NCI-H748 (cell line): Measurements from ENCODE around the gene TMEM145.

Experiments
- DNase-seq: peaks from one replicate; lab custom pipeline; 2025; ENCODE audit not compliant: unreplicated experiment; lab: John Stamatoyannopoulos, UW

The TMEM145 gene

GRCh38 chr19:42277821-42278451, 35.2 kb upstream of the TMEM145 start:
- no peak for DNase-seq

- DNase-seq: no peak
These were observed 34.5 kb upstream of the TMEM145 start for GRCh38 chr19:42278452-42279154.

DNA sequence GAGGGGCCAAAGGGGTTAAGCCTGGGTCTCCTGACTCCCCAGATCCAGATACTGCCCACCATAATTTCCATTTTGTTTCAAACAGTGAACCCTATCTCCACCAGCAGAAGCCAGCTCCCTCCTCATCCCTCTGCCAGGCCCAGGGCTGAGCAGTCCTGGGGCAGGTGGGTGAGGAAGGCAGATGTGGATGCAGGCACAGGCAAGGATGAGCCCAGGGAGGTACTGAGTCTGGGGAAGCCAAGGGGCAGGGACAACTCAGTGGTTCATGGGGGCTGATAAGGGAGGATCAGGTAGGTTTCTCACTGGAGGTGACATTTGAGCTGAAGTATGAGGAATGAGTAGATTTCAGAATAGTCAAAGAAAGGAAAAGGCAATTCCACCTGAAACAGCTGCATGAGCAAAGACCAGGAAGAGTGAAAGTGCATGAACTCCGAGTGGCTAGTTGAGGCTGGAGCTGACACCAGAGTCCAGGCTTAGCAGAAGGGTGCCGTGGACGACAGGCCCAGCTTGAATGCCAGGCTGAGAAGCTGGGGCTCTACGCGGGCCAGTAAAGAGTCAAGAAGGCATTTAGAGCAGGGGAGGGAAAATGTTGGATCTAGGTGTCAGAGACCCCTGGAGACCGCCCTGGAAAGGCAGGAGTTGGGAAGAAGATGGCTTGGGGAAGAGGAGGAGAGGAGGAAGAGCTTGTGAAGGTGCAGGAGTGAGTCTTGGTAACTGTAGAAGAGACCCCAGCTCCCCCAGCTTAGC, 33.8 kb upstream of the TMEM145 start:
- no peak for DNase-seq

DNA sequence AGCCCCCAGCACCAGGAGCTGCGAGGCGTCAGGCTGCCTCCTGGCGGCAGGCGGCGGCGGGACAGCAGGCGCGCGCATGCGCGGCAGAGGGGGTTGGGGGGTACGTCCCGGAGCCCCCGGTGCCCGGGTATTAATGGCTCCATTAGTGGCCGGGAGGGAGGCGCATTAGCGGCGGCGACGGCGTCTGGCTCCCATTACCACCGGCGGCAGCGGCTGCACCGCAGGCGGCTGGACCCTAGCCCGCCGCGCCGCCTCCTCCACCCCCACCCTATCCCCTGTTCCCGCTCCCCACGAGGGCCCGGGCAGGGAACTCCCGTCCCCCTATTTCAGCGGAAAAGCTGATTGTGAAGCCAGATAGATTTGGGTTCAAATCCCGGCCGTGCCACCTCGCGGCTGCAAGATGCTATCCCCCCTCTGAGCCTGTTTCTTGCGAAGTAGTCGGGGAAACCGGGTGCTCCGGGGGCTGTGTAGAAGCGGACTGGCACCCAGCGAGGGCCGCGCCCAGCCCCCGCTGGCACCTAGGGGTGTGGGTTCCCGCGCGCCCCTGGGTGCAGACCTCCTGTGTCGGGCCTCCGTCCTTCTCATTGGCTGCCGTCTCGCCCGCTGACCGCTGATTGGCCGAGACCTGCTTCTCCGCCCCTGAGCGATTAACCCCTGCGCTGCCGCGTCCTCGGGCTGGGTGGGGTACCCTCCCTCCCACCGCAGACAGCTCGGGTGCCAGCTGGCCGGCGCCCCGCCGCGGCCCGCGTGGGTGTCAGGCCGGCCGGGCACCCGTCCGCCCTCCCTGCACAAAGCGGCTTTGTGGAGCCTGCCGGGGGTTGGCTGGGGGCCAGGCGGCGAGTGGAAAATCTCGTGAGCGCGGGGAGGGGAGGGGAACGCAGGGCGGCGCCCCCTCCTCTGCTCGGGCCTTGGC, 33.0 kb upstream of the TMEM145 start:
- peak; percentile 94 for DNase-seq

- DNase-seq: peak; percentile 66
These were observed 32.3 kb upstream of the TMEM145 start for GRCh38 chr19:42280815-42281145.

- peak; percentile 62 for DNase-seq
These were observed 31.8 kb upstream of the TMEM145 start for GRCh38 chr19:42281146-42281826.

GRCh38 chr19:42281827-42282762, 31.0 kb upstream of the TMEM145 start:
- DNase-seq: no peak

DNA sequence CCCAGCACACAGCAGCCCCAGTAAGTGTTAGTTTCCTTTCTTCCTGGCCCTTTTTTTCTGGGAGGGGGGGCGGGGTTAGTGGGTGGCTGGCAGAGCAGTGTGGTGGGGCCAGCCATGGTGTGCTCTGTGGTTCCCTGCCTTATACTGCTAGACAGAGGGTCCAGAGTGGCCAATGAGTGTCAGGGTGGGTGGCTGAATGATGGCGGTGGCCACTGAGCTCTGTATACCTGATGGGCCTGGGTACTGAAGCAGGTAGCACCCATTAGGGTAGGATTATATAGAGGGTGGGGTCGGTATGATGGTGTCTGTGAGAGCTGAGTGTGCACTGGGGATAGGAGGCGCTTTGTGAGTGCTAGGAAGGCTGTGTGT, 30.3 kb upstream of the TMEM145 start:
- DNase-seq: no peak

DNA sequence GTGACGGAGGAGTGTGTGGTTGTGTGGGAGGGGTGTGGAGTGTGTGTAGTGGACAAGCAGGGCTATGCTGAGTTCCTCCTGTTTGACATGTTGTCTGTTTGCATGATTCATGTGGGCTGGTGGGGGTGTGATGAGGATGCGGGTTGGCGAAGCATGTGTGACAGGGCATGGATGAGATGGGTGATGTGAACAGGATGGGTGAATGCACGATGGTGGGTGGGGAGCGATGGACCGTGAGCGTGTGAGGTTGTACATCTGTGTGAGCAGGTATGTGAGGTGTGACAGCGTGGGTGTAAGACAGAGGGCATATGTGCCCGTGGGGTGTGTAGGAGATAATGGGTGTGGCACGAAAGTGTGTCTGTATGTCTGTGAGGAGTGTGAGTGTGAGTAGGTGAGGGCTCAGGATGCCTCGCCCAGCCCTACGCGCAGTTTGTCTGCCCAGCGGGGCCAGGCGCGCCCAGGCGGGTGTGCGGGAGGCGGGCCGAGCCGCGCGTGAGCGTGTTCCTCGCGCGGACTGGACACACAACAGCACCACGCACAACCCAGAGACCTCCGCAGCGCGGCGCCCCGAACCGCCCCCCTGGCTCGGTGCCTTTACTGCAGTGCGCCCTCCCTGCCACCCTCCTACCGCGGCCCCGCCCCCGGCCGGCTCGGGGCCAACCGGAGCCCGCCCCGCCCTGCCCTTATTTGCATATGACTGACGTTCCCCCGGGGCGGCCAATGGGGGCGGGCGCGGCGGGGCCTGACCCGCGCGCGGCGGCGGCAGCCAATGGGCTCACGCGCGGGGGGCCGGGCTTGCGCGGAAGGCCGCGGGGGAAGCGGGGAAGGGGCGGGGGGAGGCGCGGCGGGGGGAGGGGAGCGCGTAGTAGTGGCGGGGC, 29.7 kb upstream of the TMEM145 start:
- DNase-seq: peak; percentile 98

GRCh38 chr19:42284066-42284501, 29.0 kb upstream of the TMEM145 start:
- DNase-seq: peak; percentile 86

DNA sequence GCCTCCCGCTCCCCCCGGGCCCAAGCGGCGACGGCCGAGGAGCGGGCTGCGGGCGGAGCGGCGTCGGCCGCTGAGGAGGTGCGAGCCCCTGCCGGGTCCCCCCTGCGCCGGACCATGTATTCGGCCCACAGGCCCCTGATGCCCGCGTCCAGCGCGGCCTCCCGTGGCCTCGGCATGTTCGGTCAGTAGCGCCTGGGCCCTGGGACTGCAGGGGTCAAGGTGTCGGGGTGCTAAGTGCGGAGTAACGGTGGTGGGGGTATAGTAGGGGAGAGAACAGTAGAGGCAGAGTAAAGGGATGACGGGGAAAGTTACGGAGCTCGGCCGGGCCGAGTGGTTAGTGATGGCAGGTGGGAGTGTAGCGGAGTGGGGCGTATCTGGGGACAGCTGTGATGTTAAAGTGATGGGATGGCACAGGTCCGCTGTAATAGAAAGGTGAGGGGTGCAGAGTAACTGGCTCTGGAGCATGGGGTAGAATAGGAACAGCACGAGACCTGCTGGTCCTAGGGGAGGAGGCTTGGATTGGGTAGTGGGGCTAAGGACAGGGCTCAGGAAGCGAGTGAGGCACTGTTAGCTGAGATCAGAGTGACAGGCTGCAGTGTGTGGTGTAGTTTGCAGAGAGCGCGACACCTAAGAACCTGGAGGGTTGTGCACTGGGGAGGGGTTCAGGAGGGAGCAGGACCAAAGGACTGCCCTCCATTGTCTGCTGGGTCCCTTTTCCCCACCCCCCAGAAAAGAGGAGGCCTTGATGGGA, 28.3 kb upstream of the TMEM145 start:
- peak; percentile 58 for DNase-seq

DNA sequence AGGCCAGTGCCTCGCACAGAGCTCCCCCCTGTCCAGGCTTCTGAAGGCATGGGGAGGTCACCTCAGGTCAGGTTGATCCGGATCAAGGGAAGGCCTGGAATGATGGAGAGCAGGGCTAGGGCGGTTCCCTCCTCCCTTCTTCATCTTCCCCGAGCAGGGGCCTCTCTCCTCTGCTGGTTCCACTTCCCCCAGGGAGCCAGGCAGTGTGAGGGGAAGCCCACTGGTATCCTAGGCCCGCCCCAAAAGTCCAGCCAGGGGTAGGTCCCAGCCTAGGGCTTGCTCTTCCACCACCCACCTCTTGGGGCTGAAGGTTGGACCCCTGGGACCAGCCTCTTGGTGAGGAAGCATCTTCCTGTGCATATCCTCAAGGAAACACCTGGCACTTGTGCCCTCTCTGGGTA, 27.6 kb upstream of the TMEM145 start:
- DNase-seq: no peak

- DNase-seq: no peak
These were observed 27.1 kb upstream of the TMEM145 start for GRCh38 chr19:42285988-42286348.

DNA sequence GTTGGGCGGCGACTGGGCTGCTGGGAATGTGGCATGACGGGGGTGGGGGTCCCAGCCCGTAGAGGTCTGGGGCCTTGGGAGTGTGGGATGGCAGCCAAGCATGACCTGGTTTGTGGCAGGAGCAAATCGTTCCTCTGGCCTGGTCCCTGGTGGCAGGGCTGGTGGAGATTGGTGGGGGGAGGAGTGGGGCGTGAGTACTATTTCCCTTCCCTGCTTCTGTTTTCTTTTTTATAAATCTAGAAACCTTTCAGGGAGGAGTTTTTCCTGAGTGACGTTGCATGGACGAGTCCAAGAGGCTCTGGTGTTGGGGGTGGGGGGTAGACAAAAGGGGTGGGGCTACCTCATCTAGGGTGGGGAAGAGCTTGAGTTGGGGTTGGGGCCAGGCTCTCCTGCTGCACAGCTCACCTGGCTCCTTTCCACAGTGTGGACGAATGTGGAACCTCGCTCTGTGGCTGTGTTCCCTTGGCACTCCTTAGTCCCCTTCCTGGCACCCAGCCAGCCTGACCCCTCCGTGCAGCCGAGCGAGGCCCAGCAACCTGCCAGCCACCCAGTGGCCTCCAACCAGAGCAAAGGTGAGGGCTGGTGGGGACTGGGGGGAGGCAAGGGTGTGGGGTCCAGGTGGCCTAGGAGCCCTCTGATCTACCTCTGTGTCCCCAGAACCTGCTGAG, 26.6 kb upstream of the TMEM145 start:
- no peak for DNase-seq

DNA sequence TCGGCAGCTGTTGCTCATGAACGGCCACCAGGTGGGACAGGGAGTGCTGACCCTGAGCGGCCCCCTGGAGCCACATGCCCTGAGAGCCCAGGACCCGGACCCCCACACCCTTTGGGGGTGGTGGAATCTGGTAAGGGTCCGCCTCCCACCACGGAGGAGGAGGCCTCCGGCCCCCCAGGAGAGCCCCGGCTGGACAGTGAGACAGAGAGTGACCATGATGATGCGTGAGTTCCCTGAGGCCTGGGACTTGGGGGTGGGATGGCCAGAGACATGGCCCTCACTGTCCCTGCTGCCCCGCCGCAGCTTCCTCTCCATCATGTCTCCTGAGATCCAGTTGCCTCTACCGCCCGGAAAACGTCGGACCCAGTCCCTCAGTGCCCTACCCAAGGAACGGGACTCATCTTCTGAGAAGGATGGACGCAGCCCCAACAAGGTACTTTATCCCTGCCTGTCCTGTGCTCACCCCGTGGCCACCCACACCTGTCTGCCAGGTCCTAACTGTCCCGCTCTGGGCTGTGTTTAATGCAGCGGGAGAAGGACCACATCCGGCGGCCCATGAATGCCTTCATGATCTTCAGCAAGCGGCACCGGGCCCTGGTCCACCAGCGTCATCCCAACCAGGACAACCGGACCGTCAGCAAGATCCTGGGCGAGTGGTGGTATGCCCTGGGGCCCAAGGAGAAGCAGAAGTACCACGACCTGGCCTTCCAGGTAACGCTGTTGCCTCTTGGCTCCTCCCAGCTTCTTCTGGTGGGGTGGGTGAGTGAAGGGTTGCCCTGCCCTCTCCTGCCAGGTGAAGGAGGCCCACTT, 25.9 kb upstream of the TMEM145 start:
- no peak for DNase-seq

DNA sequence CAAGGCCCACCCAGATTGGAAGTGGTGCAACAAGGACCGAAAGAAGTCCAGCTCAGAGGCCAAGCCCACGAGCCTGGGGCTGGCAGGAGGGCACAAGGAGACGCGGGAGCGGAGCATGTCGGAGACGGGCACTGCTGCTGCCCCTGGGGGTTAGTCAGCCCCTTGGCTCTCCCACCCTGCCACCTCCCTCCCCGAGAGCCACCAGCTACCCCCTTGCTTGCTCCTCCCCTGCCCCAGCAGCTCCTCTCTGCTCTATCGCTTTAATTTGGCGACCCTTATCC, 25.3 kb upstream of the TMEM145 start:
- no peak for DNase-seq

DNA sequence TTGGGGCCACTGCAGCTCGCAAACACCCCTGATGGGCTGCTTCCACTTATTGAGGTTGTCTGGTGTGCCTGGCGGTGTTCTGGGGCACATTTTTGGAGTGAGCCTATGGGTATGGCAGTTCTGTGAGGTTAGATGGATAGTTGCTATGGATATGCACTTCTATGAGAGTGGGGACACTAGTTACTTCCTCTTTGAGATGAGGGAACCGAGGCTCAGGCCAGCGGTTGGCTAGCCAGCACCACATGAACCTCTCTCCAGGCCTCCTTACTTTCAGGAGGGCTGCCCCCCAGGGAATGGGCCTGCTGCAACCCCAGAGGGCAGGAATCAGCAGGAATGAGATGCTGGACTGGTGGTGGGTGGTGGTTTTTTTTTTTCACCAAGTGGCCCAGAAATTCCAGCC, 24.7 kb upstream of the TMEM145 start:
- no peak for DNase-seq
